Measurements from ENCODE around the gene YIF1A.
"Not testable (repeated sequence)": the region's sequence is repeated elsewhere in the genome, so short reads cannot be mapped to it uniquely, and the experiment has no call there.

Gene YIF1A

GRCh38 chr11:66267379-66268243, 21.3 kb downstream of the YIF1A start:
- DNase-seq, result no peak

GRCh38 chr11:66267039-66267378, 21.9 kb downstream of the YIF1A start:
- no peak for DNase-seq

GRCh38 chr11:66266378-66267038, 22.4 kb downstream of the YIF1A start:
- no peak for DNase-seq

GRCh38 chr11:66265531-66266377, 23.2 kb downstream of the YIF1A start:
- no peak for DNase-seq

DNA sequence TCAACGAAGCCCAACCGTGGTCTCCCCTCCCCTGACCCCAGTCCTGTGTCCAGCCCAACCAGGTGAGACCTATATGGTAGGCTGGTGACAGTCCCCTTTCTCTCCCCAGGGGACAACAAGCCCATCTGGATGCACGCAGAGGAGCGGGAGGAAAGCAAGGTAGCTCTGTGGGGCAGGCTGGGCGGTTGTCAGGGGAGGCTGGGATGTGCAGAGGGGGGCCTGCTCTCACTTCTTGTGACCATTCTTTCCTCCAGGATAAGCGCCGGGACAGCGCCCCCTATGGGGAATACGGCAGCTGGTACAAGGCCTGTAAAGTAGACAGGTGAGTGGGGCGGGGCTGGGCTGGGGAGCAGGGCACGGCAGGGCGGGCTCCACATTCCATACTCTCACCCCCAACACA, 24.0 kb downstream of the YIF1A start:
- DNase-seq, result no peak

- DNase-seq, result no peak
Measured at GRCh38 chr11:66264383-66264782, 24.6 kb downstream of the YIF1A start.

DNA sequence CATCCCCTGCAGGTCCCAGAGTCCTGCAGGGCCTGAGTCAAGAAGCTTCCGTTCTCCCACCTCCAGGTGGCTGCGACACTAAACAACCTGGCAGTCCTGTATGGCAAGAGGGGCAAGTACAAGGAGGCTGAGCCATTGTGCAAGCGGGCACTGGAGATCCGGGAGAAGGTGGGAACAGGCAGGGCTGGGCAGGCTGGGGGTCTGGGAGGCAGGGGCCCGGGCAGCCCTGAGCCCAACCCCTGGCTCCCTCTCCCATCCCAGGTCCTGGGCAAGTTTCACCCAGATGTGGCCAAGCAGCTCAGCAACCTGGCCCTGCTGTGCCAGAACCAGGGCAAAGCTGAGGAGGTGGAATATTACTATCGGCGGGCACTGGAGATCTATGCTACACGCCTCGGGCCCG, 25.2 kb downstream of the YIF1A start:
- no peak for DNase-seq

- DNase-seq, result no peak
Measured at GRCh38 chr11:66263231-66263630, 25.7 kb downstream of the YIF1A start.

DNA sequence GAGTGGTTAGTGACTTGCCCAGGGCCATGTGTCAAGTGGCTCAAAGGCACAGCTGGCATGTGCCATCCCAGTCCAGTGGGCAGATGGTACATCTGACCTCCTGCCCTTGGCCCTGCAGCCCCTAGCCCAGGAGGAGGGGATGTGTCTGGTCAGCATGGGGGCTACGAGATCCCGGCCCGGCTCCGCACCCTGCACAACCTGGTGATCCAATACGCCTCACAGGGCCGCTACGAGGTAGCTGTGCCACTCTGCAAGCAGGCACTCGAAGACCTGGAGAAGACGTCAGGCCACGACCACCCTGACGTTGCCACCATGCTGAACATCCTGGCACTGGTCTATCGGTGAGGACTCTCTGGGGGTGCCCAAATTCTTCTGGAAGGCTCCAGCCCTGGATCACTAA, 26.2 kb downstream of the YIF1A start:
- no peak for DNase-seq

DNA sequence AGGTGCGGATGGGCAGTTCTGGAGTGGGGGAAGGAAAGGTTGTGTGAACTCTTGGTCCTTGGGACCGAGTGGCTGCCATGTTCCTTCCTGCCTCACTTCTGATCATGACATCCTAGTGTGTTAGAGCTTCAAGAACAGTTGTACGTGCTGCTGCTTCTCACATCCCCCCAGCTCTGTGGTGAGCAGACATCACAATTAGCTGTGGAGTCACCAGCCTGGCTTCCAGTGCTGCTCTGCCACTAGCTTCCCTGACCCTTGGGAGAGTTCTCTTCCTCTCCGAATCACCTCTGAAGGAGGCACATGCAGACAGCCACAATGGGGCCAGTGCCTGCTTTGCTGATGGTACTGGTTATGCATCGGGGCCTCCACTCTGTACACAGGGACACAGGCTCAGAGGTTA, 26.8 kb downstream of the YIF1A start:
- no peak for DNase-seq

GRCh38 chr11:66261578-66261977, 27.4 kb downstream of the YIF1A start:
- DNase-seq, result no peak

DNA sequence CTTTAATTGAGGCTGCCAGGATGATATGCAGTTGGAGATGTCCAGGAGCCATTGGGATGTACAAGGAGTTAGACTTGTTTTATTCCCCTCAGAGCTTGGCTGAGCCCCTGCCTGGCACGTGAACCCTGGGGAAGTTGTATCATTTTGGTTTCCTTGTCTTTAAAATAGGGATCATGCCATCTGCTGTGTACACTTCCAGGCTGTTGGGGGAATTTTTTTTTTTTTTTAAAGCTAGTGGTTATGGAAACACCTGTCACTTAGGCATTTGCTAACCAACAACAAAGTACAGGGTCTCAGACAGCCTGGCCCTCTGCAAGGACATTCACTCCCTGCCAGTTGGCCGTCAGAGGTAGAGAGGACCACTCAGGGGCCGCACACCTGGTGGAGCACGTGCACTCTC, 29.0 kb downstream of the YIF1A start:
- no peak for DNase-seq

- no peak for DNase-seq
Measured at GRCh38 chr11:66259225-66259624, 29.7 kb downstream of the YIF1A start.

- DNase-seq, result no peak
Measured at GRCh38 chr11:66258473-66258893, 30.5 kb downstream of the YIF1A start.

DNA sequence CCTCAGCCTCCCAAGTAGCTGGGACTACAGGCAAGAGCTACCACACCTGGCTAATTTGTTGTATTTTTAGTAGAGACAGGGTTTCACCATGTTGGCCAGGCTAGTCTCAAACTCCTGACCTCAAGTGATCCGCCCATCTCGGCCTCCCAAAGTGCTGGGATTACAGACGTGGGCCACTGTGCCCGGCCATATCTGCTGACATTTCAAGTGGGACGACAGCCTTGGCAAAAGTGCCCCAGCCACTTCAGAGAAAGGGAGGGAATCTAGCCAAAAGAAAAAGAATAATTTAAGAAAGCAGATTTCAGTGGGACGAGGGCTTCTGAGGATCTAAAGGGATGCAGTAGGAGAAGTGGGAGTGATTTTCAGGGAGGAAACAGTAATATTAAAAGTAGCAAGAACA, 35.9 kb downstream of the YIF1A start:
- not testable (repeated sequence) for DNase-seq

DNA sequence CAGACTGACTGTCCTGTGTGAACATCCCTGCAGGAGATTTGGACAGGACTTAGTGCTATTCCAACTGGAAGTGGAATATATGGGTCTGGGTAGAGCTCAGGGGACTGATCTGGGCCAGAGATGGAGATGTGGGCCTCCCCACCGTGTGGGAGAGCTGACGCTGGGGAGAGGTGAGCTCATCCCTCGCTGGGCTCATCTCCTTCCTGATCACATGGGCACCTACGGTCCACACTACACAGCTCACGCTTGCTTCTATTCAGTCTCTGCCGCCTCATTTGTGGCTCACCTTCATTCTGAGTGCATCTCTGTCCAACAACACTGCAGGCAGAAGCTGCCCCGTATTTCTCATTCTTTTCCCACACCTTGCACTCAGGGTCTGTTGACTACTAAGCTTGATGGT, 37.1 kb downstream of the YIF1A start:
- no peak for DNase-seq

DNA sequence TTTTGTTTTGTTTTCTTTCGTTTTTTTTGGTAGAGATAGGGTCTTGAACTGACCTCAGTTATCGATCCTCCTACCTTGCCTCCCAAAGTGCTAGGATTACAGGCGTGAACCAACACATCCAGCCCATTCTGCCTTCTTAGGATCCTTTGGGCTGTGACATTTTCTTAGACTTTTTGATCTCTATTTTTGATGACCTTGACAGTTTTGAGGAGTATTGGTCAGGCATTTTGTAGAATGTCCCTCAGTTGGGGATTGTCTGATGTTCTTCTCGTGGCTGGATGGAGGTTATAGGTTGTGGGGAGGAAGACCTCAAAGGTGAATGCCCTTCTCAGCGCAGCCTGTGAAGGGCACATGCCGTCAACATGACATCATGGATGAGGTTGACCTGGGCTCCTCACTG, 40.0 kb downstream of the YIF1A start:
- no peak for DNase-seq

DNA sequence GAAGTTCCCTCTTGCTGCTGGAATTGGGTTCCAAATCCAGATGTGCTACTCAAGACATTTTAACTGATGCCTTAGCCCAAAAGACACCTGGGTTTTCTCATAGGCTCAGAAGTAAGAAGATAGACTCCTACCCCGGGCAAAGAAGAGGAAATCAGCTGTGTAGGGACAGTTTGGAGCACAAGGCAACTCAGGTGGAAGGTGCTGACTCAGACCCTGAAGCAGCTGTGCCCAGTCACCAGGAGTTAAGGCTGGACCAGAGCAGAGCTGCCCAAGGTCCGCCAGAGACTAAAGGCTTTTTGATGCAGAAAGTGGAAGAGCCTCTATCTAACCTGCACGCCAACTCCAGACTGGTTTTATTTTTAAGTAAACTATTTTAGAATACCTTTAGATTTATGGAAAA, 41.1 kb downstream of the YIF1A start:
- no peak for DNase-seq

DNA sequence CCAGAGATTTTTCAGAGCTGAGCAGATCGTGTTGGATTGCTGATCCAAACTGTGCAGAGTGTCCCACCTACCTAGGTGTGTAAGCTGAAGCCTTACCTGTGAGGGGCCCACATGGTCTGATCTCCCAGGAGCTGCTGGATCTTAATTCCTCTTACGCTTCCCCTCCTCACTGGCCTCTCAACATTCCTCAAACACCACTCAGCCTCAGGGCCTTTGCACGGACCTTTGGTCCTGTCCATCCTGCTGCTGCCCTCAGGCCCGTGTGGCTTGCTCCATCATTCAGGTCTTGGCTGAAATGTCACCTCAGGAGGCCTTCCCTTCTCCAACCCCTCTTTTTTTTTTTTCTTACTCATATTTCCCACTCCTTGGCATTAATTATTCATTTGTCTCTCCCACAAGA, 41.6 kb downstream of the YIF1A start:
- no peak for DNase-seq

DNA sequence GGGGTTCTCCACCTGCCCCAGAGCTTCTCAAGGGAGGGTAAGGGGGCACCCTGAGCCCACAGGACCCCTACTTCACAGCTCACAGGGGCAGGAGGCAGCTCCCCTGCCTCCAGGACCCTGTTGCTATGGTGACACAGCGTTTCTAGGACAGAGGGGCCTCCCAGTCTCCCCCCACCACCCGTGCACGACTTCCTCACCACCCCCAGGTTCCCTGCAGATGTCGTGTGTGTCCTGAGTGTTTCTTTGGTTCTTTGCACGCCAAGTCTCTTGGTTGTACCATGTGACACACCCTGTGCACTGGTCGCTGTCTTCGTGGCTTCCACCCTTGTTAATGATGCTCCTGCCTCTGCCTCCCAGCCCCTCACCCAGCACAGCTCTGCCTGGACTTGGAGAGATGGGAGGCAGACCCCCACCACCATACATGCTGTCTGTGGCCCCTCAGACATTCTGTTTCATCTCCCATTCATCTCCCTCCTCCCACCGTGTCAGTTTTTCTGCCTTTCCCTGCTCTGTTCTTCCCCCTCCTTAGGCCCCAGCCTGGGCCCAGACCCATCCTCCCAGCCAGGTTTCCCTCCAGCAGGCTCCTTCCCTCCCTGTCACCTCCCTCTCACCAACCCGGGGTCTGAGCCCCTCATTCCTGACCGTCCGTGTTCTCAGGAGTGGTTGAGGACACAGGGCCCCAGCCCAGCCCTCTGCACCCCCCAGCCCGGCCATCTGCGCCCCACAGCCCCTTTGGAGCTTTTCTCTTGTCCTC, 45.0 kb downstream of the YIF1A start:
- DNase-seq, result no peak

DNA sequence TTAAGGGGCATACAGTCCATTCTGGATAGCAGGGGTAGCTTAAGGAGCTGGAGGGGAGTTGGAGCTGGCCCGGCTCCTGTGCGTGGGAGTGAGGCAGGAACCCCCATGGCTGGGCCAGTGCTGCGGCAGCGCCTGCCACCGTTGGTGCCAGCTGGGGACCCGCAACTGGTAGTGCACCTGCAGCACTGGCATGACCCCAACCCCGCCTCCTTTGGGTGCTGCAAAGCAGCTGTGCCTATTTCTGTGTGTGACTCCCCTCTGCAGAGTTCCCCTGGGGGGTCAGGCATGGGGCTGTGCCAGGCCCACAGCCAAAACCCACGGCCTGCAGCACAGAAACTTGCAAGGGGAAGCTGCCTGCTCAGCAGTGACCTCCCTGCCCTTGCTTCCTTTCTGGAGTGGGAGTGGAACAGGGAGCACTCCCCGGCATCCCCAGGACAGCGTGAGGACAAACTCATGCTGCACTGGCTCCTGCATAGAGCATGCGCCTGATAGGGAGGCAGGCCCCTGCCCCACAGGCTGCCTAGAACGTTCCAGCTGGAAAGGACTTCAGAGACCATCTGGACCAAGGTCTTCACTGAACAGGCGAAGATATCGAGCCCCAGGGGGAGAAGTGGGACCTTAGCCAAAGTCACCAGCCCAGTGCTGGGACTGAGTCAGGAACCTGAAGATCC, 46.7 kb downstream of the YIF1A start:
- DNase-seq, result no peak

- DNase-seq, result no peak
Measured at GRCh38 chr11:66240781-66241136, 48.2 kb downstream of the YIF1A start.

Measured in NCI-H187 treated with DMSO at 0.1 percent for 48 hours (cell line).